HG02870 (cell line): ENCODE measurements around the gene PRND.
"Not testable (repeated sequence)": the region's sequence is repeated elsewhere in the genome, so short reads cannot be mapped to it uniquely, and the experiment has no call there.

Experiments used
- ATAC-seq: cut with Tn5 transposase; IDR thresholded peaks from one replicate; pipeline ENCODE4 v1.9.1; 2021; ENCODE audit warnings: mild to moderate bottlenecking, moderate library complexity; ENCODE audit not compliant: unreplicated experiment

The PRND gene

DNA sequence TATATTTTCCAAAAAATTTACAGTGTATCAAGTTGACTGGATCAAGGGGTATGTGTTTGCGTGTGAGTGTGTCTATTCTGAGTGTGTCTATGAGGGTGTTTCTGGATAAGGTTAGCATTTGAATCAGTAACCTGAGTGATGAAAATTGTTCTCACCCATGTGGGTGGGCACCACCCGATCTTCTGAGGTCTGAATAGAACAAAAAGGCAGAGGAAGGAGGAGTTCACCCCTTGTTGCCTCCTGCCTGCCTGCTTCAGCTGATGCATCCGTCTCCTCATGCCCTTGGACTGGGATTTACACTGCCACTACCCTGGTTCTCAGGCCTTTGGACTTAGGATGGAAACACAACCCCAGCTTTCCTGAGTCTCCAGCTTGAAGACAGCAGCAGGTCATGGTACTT is 13.7 kb upstream of the PRND start:
- no peak for ATAC-seq

DNA sequence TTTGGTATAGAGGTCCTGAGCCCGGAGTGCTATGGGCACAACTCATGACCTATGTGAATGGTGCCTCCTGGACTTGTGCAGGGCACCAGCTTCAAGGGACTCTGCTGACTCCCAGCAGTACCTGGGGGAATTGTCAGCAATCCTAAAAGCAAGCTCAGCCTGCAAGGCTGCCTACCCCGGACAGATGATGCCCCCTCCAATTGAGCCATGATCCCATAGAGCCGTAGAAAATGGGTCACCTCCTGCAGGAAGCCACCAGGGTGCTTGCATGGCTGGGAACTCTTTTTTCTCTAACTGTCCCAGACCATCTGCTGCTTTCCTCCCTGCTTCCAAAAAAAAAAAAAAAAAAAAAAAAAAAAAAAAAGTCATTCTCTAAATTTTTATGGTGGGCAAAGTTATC is 12.9 kb upstream of the PRND start:
- no peak for ATAC-seq

DNA sequence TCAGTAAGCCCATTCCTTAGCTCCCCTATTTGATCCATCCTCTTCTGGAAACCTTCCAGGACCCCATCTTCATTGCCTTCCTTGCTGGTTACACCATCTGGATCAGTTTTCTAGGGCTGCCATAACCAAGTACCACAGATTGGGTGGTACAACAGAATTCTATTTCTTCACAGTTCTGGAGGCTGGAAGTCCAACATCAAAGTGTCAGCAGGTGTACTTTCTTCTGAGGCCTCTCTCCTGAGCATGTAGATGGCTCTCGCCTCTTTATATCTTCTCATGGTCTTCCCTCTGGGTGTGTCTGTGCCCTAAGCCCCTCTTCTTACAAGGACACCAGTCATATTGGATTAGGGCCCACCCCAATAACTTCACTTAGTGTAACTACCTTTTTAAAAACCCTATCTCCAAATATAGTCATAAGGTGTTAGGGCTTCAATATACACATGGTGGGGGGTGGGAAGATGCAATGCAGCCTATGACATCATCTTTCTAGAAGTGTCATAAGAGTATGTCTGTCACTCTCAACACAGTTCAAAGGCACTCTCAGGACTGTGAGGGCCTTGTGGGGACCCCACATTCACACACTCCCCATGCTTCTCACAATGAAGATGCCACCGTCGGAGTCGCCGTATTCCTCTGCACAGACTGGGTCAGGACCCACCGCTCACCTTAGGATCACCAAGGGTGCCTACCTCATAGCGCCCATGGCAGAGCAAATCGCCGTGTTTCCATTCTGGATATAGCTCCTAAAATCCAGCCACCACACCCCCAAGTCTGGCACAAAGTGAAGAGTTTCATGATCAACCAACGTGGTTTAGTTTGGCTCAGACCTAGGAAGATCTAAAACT is 12.2 kb upstream of the PRND start:
- no peak for ATAC-seq

DNA sequence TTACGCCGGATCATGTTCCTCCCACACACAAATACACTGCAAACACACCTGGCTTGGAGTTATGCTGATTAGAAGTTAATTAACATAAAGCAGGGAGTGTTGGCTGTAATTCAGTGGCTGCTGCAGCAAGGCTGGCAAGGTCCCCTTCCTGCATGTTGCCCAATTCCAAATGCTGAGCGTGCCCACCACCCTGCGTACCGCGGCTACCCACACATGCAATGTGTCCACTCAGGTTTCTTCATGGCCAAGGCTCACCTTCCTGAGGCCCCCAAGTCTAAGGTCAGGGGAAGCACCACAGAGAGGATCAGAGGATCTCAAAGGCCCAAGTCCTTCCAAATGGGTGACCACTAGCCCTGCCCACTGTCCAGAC is 11.6 kb upstream of the PRND start:
- no peak for ATAC-seq

DNA sequence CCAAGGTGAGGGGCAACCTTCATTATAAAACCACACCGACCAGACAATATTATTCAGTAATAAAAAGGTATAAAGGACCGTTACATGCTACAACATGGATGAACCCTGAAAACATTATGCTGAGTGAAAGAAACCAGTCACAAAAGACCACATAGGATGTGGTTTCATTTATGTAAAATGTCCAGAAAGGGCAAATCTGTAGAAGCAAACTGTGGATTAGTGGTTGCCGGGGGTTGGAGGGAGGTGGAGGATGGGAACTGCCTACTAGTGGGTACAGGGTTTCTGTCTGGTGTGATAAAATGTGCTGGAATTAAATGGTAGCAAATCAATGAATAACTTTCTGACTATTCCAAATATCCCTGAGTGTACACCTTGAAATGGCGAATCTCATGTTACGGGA is 10.2 kb upstream of the PRND start:
- no peak for ATAC-seq

DNA sequence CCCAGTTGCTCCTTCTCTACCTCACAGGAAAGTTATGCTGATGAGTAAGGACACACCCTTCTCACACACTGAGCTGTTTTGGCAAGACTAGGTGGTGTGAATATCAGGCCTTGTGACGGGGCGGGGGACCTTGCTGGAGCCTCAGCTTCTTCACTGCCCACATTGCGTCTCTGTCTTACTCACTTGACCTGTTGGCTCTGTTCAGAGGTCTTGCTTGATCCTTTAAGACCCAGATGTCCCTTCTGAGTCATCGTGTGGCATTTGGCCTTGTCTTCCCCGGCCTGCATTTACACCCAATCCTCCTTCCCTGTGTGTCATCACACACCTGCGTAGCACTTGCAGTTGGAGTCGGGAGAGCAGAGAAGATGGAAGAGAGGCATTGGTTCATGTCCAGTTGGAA is 8.3 kb upstream of the PRND start:
- no peak for ATAC-seq

DNA sequence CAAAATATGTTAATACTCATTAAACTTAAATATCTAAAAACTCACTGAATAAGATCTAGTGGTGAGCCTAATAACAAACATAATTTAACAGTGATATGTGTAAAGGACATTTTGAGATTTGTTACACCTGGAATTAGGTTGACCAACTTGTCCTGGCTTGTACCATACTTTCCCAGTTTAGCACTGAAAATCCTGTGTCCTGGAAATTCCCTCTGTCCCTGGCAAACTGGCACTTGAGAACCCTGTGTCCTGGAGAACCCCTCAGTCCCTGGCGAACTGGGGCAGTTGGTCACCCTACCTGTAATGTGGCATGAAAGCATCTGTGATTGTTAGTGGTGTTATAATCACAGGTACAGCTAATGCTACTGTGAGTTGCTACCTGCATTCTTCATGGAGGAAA is 6.9 kb upstream of the PRND start:
- no peak for ATAC-seq

DNA sequence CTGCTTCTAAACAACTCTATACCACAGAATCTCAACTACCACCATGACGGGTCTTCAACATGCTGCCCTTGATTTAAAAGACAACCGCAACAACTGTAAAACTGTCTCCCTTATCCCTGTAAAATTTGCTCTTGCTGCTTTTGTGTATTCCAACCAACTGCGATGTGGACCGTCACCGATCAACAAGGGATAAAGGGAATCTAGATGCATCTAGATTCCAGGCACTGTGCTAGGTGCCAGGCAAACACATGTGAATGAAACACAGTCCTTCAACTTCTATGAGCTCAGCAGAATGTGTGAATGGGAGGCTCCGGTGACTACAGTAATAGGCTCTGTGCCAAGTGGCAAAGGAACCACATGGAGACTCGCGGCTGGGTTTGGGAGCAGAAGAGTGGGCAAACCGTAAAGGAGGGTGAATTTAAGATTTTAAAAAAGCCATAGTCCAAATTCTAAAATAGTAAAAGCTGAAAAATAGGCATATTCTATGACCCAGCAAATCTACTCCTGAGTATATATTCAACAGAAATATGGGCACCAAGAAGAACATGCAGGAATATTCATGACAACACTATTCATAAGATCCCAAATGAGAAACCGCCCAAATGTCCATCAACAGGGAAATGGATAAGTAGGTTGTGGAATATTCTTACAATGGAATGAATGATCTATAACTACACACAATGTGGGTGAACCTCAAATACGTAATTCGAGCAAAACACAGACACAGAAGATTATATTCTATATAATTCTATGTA is 3.7 kb upstream of the PRND start:
- no peak for ATAC-seq

DNA sequence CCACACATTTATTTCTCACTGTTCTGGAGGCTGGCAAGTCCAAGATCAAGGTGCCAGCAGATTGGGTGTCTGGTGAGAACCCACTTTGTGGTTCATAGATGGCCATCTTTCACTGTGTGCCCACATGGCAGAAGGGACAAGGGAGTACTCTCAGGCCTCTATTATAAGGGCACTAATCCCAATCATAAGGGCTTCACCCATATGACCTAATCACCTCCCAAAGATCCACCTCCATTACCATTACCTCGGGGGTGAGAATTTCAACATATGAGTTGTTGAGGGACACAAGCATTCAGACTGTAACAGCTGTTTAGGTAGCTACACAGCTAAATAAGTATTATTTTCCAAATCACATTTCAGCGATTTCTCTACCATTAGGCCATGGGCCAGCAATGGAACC is 2.5 kb upstream of the PRND start:
- ATAC-seq, result no peak

DNA sequence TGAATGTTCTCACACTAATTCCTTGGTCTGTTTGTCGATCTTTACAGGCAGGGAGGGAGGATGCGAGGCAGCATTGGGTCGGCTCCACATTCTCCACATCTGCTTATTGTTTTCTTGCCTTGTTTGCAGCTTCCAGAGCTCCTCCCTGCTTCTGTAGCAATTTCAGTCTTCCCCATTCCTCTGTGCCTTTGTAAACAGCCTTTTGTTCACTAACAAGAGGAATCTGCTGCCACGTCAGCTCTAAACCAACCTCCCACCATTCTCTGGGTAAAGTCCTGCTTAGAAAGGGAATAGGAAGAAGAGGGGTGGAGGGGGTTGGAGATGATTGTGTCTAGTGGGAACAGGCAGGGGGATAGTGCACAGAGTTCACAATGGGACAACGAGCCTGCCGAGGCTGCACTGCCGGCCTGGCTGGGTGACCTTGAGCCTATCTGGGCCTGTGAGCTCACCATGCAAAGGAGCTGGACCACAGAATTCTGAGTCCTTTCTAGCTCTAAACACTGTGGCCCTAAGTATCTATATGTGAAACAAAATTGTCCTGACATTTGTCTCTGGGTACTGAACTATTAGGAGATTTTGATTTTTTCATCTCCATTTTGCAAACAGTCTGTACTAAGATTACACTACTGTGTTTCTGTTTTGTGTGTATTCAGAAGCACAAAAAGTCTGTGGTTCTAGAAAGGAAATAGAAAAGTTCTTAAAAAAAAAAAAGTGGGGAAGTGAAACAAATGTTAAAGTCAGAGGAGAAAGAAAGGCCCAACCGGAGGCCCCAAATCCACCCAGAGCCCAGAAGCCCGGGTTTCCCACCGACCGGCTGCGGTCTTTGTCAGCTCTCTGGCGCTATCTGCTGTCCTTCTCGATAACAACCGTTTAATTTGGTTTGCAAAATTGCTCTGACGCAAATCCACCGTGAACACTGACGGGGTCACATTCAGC is 1.4 kb upstream of the PRND start:
- peak; percentile 91 for ATAC-seq

DNA sequence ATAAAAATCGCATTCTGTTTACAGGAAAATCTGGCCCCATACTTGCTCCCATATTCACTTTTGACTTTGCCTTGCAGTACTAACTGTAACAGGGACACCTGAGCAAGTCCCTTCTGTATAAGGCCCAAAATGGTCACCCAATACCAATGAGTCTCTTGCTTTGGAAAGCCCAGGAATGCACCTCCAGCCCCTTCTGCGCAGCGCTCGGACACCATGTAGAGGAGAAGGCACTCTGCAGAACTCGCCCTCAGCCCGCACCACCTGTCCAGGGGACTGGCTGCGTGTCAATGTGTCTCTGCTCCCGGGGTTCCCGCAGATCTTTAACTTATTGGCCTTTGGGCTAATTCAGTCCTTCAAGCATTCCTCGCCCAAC is 746 bp upstream of the PRND start:
- ATAC-seq, result no peak

DNA sequence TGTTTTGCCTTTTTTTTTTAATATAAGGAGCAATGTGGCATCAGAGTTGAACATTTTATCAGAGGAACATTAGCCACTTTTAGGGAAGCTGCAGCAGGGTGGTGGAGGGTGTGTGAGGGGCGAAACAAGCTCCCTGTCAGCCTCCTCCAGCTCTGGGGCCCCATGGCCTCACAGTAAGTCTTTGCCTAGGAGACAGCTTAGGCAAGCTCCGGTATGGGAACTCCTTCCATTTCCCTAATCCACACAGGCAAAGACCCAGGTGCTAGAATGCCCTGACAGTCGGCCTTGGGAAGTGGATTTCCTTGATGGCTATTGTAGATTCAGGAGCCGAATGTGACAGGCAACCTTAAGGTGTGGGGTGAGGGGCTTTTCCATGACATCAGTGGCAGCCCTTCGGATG is 862 bp downstream of the PRND start:
- no peak for ATAC-seq

DNA sequence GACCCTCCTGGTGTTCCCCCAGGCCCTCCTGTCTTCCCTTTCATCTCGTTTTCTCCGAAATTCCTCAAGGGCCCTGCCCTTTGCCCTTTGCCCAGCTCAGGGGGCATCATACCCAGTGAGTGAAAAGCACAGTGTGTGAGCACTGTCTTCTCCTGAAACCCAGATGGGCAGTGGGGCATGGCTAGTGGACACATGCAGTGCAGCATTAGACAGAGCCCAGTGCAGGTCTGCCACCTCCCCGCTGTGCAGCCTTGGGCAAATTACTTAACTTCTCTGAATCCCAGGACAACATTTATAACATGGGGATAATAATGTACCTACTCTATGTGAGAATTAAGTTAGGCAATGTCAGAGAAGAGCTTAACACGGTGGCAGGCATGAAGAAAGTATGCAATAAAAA is 1.3 kb downstream of the PRND start:
- ATAC-seq, result no peak

DNA sequence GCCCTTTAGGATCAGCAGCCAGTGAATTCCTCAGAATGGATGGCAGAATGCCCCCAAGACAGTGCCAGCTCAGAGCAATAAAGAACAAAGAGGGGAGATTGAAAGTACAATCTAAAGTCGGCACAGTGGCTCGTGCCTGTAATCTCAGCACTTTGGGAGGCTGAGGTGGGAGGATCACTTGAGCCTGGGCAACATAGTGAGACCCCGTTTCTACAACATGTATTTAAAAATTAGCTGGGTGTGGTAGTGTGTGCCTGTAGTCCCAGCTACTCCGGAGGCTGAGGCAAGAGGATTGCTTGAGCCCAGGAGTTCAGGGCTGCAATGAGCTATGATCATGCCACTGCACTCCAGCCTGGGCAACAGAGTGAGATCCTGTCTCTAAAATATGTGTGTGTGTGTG is 1.8 kb downstream of the PRND start:
- ATAC-seq, result not testable (repeated sequence)

DNA sequence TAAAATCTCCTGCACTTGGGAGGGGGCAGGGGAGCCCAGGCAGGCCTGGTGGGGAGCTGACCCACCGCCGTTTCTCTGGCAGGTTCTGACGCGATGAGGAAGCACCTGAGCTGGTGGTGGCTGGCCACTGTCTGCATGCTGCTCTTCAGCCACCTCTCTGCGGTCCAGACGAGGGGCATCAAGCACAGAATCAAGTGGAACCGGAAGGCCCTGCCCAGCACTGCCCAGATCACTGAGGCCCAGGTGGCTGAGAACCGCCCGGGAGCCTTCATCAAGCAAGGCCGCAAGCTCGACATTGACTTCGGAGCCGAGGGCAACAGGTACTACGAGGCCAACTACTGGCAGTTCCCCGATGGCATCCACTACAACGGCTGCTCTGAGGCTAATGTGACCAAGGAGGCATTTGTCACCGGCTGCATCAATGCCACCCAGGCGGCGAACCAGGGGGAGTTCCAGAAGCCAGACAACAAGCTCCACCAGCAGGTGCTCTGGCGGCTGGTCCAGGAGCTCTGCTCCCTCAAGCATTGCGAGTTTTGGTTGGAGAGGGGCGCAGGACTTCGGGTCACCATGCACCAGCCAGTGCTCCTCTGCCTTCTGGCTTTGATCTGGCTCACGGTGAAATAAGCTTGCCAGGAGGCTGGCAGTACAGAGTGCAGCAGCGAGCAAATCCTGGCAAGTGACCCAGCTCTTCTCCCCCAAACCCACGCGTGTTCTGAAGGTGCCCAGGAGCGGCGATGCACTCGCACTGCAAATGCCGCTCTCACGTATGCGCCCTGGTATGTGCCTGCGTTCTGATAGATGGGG is 3.0 kb downstream of the PRND start:
- ATAC-seq, result no peak

DNA sequence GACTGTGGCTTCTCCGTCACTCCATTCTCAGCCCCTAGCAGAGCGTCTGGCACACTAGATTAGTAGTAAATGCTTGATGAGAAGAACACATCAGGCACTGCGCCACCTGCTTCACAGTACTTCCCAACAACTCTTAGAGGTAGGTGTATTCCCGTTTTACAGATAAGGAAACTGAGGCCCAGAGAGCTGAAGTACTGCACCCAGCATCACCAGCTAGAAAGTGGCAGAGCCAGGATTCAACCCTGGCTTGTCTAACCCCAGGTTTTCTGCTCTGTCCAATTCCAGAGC is 3.5 kb downstream of the PRND start:
- ATAC-seq, result no peak

DNA sequence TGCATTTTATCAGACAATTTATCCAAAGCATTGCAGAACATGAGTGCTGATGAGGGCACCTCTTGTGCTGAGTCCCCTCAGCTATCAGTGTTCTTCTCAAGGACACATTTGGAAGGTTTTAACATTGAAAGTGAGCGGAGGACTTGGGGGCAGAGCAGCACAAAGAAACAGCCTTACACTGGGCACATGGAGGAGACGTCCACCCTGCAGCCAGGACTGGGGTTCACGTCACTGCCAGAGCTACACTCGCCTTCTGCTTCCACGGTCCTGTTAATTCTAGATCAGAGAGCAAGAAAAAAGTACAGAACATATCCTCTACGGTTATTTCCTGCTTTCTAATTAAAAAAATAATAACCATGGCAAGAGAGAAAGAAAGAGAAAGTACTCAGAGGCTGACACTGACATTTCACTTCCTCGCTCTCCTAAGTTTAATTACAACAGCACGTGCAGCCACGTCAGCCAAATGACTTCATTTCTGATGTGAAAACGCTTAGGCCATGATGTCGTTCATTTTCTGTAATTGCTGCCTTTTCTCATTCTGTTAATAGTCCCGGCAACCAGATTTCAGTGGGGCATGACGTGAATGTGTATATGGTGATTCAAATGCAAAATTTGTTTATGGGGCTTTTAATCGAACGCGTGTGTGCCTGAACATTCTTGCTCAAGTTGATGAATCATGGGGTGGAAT is 5.1 kb downstream of the PRND start:
- no peak for ATAC-seq

DNA sequence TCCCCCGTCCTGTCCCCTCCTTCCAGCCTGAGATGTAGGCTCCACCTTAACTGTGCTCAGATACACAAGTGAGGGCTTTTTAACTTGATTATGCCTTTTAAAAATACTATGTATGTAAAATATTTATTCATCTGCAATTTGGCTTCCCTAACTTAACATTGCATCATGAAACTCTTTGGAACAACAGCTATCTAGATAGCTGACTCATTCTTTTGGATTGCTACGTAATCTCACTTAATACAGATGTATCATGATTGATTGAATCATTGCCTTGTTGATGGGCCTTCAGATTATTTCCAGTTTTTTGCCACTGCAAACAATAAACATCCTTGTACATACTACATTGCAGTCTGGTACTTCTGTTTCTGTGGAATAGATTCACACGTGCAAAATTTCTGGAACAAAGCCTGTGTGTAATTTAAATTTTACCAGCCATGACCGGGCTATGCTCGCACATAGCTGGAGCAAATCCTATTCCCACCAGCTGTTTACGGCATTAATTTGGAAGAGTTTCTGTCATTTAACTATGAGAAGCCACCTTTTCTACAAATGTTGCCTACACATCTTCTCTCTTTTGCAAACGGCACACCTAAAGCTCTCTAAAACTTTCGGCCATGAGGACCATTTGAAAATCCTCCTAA is 6.5 kb downstream of the PRND start:
- ATAC-seq, result no peak

DNA sequence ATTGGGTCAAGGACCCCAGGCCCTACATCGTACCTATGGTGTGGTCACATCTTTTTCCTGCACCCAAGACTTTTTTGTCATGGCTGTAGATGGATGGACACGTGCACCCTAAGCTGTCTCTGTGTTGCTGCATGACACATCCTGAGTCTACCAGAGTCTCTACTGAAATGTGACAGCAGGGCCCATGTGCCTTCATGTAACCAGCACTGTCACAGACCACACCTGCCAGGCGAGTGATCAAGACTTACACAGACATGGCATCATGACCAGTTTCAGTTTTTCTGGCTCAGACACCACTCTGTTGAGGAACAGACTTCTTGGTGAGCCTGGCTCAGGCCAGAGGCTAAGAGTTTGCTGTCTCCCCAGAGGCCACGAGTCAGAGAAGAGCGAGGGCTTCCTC is 7.6 kb downstream of the PRND start:
- ATAC-seq, result no peak

DNA sequence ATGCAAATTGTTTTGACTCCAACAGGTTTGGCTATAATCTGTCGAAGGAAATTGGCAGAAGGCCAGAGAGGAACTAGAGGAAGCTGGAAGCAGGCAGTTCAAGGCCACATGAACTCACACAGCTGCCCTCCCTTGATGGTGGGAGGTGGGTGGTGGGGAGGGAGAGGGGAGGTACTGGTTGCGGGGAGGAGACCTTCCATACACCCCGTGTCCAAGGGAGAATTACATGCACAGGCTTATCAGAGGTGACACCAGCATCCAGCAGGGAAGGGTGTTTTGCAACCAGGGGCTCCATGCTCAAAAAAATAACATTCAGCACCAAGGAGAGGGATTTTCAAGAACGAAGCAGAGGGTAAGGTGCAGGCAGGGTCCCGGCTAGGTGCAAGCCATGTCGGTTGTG is 9.1 kb downstream of the PRND start:
- ATAC-seq, result no peak
